GM21786 (cell line): ENCODE data around the gene CFAP77.

Experiments
- ATAC-seq: cut with Tn5 transposase; IDR thresholded peaks from one replicate; pipeline ENCODE4 v1.9.1; 2021; ENCODE audit not compliant: unreplicated experiment

CFAP77 gene

GRCh38 chr9:132575005-132575609 is 165.1 kb downstream of the CFAP77 start:
- no peak for ATAC-seq

GRCh38 chr9:132575811-132576210 is 165.8 kb downstream of the CFAP77 start:
- no peak for ATAC-seq

- no peak for ATAC-seq
Measured at GRCh38 chr9:132577119-132577518, 167.1 kb downstream of the CFAP77 start.

GRCh38 chr9:132578367-132578932 is 168.4 kb downstream of the CFAP77 start:
- no peak for ATAC-seq

DNA sequence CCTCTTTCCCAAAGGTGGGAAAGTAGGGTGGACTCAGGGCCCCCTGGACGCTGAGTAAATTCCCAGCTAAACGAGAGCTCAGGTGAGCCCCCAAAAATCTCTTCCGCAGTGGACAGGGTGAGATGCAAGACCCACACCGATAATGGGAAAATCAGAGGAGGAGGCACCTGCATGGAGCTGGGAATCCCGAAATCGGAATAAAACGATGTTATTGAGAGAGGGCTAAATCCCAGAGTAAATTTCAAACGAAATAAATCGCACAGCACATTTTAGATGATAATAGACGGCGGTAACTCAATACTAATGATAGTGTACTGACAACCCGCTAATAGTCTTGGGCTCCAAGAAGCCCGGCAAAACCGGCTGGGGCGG is 169.4 kb downstream of the CFAP77 start:
- no peak for ATAC-seq

DNA sequence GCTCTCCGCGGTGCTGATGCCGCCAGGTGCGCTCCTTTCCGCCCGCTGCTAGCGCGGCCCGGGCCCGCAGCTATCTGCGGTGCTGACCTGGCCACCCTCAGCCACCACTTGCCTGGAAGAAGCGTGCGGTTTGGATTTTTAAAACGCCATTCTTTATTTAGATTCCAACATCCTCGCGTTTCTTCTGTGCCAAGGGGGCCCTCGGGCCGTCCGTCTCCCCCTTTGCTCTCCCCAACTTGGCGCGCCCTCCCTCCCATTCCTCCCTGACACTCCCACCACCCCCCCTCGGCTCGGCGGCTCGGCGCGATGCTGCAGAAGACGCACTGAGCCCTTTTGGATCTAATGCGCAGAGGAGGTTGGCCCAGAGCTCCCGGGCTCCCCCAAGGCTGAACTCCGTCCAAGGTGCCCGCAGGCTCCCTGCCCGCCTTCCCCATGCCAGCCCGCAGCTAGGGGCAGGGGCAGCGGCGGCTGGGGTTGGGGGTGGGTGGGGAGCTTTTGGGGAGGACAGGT is 172.3 kb downstream of the CFAP77 start, which contains the start of gene BARHL1:
Gene BARHL1 (plus strand): TSS at position 331 of the 510 bp plus-strand sequence. CDS start 192 bp downstream, outside the sequence.
- ATAC-seq, result no peak

DNA sequence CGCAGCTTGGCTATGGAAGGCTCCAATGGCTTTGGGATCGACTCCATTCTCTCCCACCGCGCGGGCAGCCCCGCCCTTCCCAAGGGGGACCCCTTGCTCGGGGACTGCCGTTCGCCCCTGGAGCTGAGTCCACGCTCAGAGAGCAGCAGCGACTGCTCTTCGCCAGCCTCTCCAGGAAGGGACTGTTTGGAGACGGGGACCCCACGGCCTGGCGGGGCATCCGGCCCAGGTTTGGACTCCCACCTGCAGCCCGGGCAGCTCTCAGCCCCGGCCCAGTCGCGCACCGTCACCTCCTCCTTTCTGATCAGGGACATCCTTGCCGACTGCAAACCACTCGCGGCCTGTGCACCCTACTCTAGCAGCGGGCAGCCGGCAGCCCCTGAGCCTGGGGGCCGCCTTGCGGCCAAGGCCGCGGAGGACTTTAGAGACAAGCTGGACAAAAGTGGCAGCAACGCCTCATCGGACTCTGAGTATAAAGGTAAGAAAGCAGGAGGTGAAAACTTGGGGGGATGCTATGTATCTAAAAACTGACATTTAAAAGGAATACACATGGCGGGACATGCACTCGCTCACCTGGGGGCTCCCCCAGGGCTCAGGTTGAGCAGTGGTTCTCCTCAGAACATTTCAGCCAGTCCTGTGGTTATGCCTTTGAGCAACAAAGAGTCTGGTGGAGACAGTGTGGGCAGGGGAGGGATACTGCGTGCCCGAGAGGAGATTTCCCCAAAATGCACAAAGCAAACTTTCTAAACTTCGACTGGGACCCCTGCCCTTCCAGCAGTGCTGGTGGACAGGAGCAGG is 173.0 kb downstream of the CFAP77 start:
- no peak for ATAC-seq

DNA sequence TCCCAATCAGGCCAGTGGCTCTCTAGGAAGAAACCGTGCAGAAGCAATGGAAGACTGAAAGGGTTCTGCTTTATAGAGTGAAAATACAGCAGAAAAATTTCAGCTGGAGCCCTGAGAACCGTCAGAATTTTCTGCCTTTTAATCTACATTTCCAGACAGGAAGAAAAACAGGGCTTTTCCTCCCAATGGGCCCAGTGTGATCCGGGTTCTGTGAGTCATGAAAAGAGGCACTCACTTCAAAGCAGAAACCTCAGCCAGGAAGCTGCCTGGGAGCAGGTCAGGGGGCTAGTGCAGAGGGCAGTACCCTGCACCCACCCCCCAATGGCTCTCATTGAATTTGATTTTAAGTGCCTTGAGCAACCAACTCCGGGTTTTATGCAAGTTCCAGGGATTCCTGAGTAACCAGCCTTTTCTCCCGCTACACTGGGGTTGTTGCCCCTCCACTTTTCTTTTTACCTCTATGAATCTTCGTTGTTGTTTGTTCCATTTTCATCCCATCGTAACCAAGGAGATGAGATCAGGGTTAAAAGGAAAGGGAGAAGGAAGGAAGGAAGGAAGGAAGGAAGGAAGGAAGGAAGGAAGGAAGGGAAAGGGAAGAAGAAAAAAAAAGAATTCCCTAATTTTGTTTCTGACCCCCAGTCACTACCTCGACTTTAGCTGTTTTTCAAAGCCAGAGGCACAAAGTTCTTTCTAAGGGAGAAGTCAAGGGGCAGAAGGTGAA is 173.7 kb downstream of the CFAP77 start:
- ATAC-seq, result no peak

DNA sequence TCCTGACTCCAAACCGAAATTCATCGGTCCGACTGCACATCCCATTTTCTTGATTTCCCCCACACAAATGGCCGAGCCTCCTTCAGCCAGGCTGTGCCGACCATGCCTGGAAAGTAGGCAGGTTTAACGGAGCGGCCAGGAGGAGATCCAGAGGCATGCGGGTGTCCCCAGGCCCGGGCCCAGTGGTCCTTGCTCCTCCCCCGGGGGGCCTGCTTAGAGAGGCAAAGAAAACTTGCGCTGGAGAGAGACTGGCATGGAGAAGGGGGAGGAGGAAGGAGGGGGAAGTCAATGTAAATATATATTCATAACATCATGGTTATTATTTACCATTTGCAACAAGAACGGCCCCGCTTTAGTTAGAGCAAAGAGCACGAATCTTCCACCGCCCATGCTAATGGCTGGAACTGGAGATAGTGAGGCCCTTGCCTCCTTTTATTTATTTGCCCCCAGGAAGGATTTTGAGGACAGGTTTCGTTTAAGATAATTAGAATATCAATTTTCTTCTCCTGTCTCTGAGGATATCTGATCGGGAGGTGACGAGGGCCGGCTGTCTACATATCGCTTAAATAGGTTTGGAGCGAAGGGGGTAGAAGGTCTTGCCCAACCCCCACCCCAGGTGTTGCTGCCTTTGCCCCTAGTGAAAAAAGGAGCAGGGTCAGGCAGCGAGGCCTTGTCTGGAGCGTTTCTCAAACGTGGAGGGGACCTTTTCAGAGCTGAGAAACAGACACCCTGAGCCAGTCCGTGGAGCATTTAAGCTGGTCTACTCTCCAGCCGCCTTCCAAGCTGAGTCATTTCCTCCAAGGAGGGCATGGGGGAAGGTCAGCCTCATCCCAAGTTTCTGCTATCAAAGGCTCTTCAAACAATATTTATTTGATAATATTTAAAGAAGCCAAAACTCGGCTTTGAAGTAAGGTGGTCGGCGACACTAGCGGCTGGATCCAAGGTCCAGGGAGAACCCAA is 174.9 kb downstream of the CFAP77 start:
- ATAC-seq, result no peak

GRCh38 chr9:132585954-132586829 is 176.2 kb downstream of the CFAP77 start:
- ATAC-seq, result no peak

DNA sequence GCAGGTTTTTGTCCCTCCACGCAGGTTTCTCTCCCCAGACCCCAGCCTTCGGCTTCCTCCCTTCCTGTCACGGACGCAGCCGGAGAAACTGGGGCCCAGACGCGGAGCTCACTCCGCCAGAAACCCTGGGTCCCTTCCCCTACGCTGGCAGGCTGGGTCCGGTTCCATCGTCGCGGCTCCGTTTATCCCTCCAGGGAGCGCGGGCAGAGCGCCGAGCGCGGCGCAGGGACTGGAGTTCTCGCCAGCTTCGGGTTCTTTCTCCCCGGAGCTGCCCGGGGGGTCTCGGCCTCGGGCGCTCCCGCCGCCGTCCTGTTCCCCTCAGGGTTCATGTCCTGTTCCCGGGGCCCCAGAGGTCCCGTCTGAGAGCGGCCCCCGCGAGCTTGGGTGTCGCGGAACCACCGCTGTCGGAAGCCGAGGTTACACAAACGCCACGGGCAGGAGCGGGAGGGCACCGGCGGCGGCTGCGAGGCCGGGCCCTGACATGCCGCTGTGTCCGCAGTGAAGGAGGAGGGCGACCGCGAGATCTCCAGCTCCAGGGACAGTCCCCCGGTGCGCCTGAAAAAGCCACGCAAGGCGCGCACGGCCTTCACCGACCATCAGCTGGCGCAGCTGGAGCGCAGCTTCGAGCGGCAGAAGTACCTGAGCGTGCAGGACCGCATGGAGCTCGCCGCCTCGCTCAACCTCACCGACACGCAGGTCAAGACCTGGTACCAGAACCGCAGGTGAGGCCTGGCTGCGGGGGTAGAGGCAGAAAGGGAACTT is 177.0 kb downstream of the CFAP77 start:
- ATAC-seq, result no peak

DNA sequence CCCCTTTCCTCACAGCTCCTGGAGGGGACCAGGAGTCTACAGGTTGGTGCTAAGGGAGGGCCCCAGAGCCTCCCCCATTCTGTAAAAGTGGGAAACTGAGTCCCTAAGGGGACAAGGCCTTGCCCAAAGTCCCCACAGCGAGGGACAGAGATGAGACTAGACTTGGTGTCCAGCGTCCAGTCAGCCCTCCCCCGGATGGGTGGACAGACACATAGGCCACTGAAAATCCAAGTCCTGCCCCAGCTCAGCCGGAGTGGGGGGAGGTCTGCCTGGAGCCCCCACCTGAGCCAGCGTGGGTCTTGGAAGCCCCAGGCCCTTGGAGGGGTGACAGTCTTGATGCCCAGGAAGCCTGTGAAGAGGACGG is 177.6 kb downstream of the CFAP77 start:
- ATAC-seq, result no peak

DNA sequence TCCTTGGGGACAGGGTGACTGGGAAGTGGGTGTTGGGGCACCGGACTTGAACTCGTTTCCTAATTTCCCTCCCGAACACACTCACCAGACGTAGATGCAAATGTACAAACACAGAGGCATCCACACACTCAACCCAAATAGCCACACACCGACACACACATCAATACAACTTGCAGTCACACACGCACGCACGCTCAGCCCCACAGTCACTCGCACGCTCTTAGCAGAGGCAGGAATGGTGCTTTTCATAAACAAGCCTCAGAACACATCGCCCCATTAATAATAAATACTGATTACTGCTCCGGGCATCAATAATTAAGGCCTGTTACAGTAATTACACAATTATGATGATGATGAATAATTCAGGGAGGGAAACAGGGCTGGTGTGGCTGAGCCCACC is 178.1 kb downstream of the CFAP77 start:
- no peak for ATAC-seq

DNA sequence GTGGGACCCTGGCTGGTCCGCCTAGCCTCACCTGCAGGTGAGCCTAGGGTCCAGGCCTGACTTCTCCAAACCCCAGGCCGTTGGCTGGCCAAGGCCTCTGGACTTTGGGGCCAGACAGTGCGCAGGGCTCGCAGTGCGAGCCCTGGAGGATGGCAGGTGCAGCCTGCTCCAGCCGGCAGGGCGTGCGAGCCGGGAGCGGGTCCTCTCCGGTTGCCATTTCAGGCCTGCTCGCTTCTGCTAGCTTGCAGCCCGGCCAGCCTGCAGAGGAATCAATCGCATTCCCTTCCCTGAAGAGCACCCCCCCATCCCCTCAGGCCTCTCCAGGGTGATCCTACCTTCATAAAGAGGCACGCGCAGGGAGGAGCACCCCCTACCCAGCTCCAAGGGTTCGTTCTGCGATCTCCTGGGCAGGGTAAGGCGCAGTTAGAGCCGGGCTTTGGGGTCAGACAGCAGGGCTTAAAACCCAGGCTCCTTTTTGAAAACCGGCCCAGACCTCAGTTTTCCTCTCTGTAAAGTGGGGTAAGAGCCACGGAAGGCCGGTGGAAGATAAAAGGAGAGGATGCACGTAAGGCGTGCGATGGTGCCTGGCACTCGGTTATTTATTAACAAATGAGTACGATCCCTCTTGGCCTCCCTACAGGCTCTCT is 178.6 kb downstream of the CFAP77 start:
- no peak for ATAC-seq

GRCh38 chr9:132589148-132590036 is 179.4 kb downstream of the CFAP77 start:
- no peak for ATAC-seq

- no peak for ATAC-seq
Measured at GRCh38 chr9:132590037-132590317, 180.0 kb downstream of the CFAP77 start.
